Right lobe of liver (tissue), 4 donors: Measurements from ENCODE around the gene POLE4.

Experiments
- CTCF ChIP-seq, 4 donors: fragments of 200-600 bp in 3 of 4; fragments of 450-650 bp in 1 of 4; IDR thresholded peaks; one replicate each; pipeline versions ENCODE4 v1.5.1 to v1.8.0; 2016 to 2022; ENCODE audit warnings: antibody characterized with exemption in 4 of 4, mild to moderate bottlenecking in 2 of 4
- POLR2A ChIP-seq: fragments of 450-650 bp; IDR thresholded peaks from one replicate; pipeline ENCODE4 v1.6.1; 2017; ENCODE audit warnings: antibody characterized with exemption, mild to moderate bottlenecking
- donor health status: DM: no; HTN: no; CAD: no.
- donor health status: DM: no; HTN: no; CAD: no.
- donor health status: DM: no; HTN: yes; CAD: no.

DNA sequence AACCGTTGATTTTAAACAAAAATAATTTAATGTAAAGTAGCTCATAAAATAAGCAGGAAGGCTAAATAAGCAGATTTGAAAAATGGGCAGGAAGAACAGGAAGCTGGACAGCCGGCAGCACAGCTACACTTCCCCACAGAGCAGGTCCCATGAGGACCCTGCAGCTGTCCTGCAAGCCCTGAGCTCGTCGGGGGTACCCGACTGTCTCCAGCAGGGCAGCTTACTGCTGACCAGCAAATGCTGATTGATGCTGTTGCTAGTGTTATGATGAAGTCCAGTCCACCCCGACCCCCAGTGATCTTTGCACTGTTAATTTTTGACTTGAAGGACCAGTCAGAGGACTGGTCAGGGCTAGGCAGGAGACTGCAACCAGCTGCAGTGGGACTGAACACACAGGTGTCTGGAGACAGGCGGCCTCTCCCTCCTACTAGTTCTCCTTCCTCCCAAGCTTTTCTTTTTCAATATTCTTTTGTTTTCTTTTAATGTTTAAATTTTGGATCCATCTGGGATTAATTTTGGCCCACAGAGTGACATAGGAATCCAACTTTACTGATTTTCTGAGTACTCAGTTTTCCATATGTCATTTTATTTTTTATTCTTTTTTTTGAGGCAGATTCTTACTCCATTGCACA lies 27.7 kb downstream of the POLE4 start:
- TF ChIP-seq CTCF (IDR thresholded peaks at IDR 0.05), result no peak
- no peak for TF ChIP-seq POLR2A
